ENCODE results near the gene RAD51B.

GRCh38 chr14:68723808-68724268, 904.3 kb downstream of the RAD51B start:
- no peak for TF ChIP-seq CTCF (tag by site-specific recombination; IDR thresholded peaks at IDR 0.05)
- TF ChIP-seq YY1 (tag by site-specific recombination; IDR thresholded peaks at IDR 0.05): no peak
- TF ChIP-seq ZNF692 (tag by site-specific recombination; IDR thresholded peaks at IDR 0.05): no peak
- no peak for TF ChIP-seq RBAK (tag by site-specific recombination; IDR thresholded peaks at IDR 0.05)

Measured in HEK293 (cell line).